Small intestine (tissue), 7 donors: ENCODE results near the gene CD247. TPM values are rescaled to one million over a fixed set of nuclear protein-coding genes. Genes with fewer than 3 reads are reported as not detected.

Experiments used
- DNase-seq, 2 donors: peaks; one replicate each; pipeline versions ENCODE4 v3.0.0 to v3.0.0-alpha.2; 2013
- FAIRE-seq: peaks from 2 replicates; lab custom pipeline; 2012; peaks lifted over from hg19 to GRCh38; lab: Jason Lieb, UNC
- H3K27ac ChIP-seq, 3 donors: one replicate each; pipeline ENCODE4 v1.5.1; 2013; ENCODE audit warnings: low read length in 2 of 3, mild to moderate bottlenecking in 2 of 3, control low read depth in 1 of 3, inconsistent platforms in 1 of 3, low read depth in 1 of 3, moderate library complexity in 1 of 3
- H3K27me3 ChIP-seq, 3 donors: one replicate each; pipeline ENCODE4 v1.6.1; 2013; ENCODE audit warnings: low read length in 3 of 3, inconsistent platforms in 1 of 3; ENCODE audit not compliant: control insufficient read depth in 3 of 3, insufficient read depth in 3 of 3
- H3K36me3 ChIP-seq, 3 donors: one replicate each; pipeline ENCODE4 v1.6.1; 2013; ENCODE audit warnings: low read length in 3 of 3, inconsistent platforms in 1 of 3, low read depth in 1 of 3, mild to moderate bottlenecking in 1 of 3, moderate library complexity in 1 of 3; ENCODE audit not compliant: control insufficient read depth in 3 of 3, insufficient read depth in 2 of 3
- H3K4me1 ChIP-seq, 3 donors: one replicate each; pipeline ENCODE4 v1.6.1; 2013; ENCODE audit warnings: low read length in 2 of 3, inconsistent platforms in 1 of 3, low read depth in 1 of 3, mild to moderate bottlenecking in 1 of 3, moderate library complexity in 1 of 3; ENCODE audit not compliant: control insufficient read depth in 3 of 3, insufficient read depth in 2 of 3
- H3K4me3 ChIP-seq, 3 donors: one replicate each; pipeline ENCODE4 v1.5.1; 2013; ENCODE audit warnings: low read length in 3 of 3, control low read depth in 1 of 3, inconsistent platforms in 1 of 3, low read depth in 1 of 3, mild to moderate bottlenecking in 1 of 3, moderate library complexity in 1 of 3
- H3K9me3 ChIP-seq, 2 donors: one replicate each; pipeline ENCODE4 v1.6.1; 2013; ENCODE audit warnings: low read depth in 1 of 2, low read length in 1 of 2; ENCODE audit not compliant: control insufficient read depth in 2 of 2, insufficient read depth in 1 of 2
- WGBS, 3 donors: extraction: QIAGEN DNeasy Blood & Tissue Kit; methylation state at CpG; one replicate each; pipeline ENCODE4 v1.1.7; 2013; 5-methylcytosine and 5-hydroxymethylcytosine counted together
- polyA plus RNA-seq, 4 donors: library from polyadenylated mRNA; stranded (reverse) in 3 of 4; unstranded in 1 of 4; fragments of 200-250 nt in 3 of 4; fragments of 120-200 nt in 1 of 4; gene quantifications; one replicate each; pipeline versions ENCODE4 v1.2.1 to v1.2.3, GENCODE V29; 2013
- donor health status: healthy with polysubstance abuse.
- donor health status: control.
- donor health status: control.
- donor health status: Bipolar disorder and iron deficiency.
- donor health status: healthy.

CD247 gene
- polyA plus RNA-seq, 4 donors = 0.45 to 5.0 (median 3.2) TPM

DNA sequence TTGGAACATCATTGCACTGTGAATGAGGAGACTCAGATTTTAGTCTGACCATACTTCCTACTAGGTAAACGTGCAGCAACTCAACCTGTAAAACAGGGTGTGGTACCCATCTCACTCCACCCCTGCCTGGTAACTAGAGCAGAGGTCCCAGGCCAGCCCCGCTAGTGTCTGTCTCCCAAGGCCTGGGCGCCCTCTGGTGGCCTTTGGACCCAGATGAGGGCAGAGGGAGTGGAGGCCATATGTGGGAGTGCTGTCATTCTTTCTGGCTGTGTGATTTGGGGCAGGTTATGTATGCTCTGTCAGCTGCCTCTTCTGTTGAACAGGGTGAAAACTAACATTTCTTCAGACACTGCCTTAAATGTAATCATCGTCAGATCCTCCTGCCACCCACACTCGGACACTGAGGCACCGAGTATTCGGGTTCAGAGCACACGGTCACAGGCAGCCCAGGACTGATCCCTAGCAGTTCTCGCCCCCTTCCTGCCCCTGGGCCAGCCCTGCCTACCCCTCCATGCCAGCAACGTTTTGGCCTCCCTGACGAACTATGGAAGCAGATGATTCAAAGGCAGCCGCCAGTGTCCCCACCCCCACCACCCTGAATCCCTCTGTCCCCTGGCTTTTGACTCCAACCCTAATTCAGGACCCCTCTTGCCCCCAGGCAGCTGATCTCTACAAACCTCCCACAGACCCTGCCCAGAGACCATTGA, 76.0 kb downstream of the CD247 start:
- Histone ChIP-seq H3K27me3 (peaks cover 0 to 14% (median 4%) of the 10 kb centered on the region in 3 donors), H3K4me1 (peaks cover 1 to 23% (median 2%) of the 10 kb centered on the region in 3 donors), H3K4me3 (no peak overlapping the region), H3K36me3 (no peaks in the 10 kb centered on the region), H3K9me3 (no peaks in the 10 kb centered on the region), H3K27ac (no peak overlapping the region)
- no peak for FAIRE-seq
- 52% methylated on average over 12 of the region's 12 CpGs for WGBS, 3 donors
- peak; percentile 95 to 97 for DNase-seq

DNA sequence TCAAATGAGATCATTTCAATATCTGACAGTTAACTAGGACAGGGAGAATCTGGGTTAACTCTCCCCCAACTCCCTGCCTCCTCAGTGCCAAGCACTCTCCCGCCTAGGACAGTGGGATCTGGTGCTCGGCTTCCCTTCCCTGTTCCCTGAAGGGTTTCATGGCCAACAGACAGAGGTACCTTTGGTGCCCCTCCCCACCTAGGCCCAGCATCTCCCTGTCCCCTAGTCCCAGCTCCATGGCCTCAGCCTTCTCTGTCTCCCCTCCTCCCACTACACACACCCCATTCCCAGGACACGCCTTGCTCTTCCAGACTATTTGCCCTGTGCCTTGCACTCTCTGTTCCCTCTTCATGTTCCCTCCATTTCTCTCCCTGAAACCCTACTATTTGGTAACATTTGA, 77.1 kb downstream of the CD247 start:
- no peak overlapping the region for H3K27ac ChIP-seq
- H3K4me3 ChIP-seq = no peak overlapping the region
- WGBS, 3 donors = 84 to 96% (median 95%) methylated on average over 2 to 3 of the region's 3 CpGs
- no peak for FAIRE-seq
- H3K36me3 ChIP-seq = no peaks in the 10 kb centered on the region
- no peak for DNase-seq
- H3K27me3 ChIP-seq = peaks cover 0 to 14% (median 4%) of the 10 kb centered on the region in 3 donors
- H3K4me1 ChIP-seq = peaks cover 1 to 21% (median 2%) of the 10 kb centered on the region in 3 donors
- H3K9me3 ChIP-seq = no peaks in the 10 kb centered on the region

DNA sequence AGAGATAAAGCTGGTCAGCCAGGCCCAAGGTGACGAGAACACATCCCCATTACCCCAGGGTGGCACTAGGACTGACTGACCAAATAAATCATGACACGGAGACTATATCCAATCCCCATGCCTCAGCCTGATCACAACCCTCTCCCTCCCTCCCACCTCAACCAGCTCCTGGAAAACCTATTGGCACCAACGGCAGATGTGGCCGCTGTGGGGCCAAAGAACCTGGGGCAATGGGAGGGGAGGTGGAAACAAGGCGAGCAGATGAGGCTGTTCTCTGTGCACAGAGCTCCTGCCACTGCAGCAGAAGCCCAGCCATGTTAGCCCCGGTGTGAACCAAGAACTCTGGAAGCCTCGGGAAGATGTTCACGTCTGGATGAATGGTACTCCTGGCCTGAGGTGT, 77.6 kb downstream of the CD247 start:
- Histone ChIP-seq H3K4me3 (no peak overlapping the region), H3K36me3 (no peaks in the 10 kb centered on the region), H3K27me3 (peaks cover 0 to 14% (median 4%) of the 10 kb centered on the region in 3 donors), H3K27ac (no peak overlapping the region), H3K4me1 (peaks cover 1 to 21% (median 2%) of the 10 kb centered on the region in 3 donors), H3K9me3 (no peaks in the 10 kb centered on the region)
- DNase-seq = no peak
- WGBS, 3 donors = 94 to 98% (median 95%) methylated on average over 8 of the region's 8 CpGs
- no peak for FAIRE-seq

DNA sequence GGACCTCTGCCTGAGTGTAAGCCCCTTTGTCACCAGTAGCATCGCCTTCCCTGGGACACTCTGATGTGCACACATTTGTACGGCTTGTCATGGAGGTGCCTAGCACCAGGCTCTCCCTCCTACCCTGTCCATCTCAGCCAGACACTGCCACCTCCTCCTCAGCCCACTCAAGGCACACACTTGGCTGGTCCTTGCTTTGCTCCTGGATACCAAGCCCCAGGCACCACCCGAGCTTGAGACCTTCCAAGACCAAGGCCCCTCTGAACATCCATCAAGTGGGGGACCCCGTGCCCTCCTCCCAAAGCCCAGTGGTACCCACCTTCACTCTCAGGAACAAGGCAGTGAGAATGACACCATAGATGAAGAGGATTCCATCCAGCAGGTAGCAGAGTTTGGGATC, 78.0 kb downstream of the CD247 start:
- DNase-seq (no peak), FAIRE-seq (no peak)
- Histone ChIP-seq H3K4me3 (no peak overlapping the region), H3K9me3 (no peaks in the 10 kb centered on the region), H3K36me3 (no peaks in the 10 kb centered on the region), H3K27me3 (peaks cover 0 to 14% (median 4%) of the 10 kb centered on the region in 3 donors), H3K27ac (no peak overlapping the region), H3K4me1 (peaks cover 1 to 21% (median 2%) of the 10 kb centered on the region in 3 donors)
- WGBS, 3 donors = 94 to 99% (median 94%) methylated on average over 4 of the region's 4 CpGs

DNA sequence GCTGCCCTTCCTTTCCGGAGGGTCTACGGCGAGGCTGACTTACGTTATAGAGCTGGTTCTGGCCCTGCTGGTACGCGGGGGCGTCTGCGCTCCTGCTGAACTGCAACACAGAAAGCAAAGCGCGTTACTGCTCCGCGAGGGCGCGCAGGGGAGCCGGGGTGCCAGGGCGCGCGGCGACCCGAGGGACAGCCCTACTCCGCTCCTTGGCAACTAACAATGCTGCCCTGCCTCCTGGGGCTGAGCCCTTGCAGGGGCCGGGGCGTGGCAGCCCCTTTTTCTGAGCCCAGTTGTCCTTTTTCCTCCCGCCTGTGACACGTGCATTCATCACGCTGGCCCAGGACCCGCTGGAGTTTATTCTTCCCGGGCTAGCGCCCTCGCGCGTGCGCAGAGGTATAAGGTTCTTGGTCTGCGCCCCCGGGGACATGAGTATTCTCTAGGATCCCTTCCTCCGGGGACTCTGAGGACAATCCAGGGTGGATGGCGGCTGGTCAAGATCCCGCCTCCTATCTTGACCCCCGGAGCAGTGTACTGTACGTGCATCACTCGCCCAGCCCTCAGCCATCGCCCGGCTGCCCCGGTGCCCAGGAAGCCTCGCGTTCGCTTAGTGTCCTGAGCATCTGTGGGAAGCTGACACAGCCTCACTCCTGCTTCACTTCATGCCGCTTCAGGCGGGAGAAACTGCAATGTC, 78.9 kb downstream of the CD247 start:
- Histone ChIP-seq H3K36me3 (no peaks in the 10 kb centered on the region), H3K4me1 (peaks cover 1 to 21% (median 2%) of the 10 kb centered on the region in 3 donors), H3K4me3 (peak overlapping the region in 2 of 3 donors; percentile 40 to 44), H3K9me3 (no peaks in the 10 kb centered on the region), H3K27ac (no peak overlapping the region), H3K27me3 (peaks cover 0 to 14% (median 4%) of the 10 kb centered on the region in 3 donors)
- 15 to 34% (median 16%) methylated on average over 48 to 49 of the region's 49 CpGs for WGBS, 3 donors
- DNase-seq (peak; percentile 39 to 73), FAIRE-seq (no peak)

DNA sequence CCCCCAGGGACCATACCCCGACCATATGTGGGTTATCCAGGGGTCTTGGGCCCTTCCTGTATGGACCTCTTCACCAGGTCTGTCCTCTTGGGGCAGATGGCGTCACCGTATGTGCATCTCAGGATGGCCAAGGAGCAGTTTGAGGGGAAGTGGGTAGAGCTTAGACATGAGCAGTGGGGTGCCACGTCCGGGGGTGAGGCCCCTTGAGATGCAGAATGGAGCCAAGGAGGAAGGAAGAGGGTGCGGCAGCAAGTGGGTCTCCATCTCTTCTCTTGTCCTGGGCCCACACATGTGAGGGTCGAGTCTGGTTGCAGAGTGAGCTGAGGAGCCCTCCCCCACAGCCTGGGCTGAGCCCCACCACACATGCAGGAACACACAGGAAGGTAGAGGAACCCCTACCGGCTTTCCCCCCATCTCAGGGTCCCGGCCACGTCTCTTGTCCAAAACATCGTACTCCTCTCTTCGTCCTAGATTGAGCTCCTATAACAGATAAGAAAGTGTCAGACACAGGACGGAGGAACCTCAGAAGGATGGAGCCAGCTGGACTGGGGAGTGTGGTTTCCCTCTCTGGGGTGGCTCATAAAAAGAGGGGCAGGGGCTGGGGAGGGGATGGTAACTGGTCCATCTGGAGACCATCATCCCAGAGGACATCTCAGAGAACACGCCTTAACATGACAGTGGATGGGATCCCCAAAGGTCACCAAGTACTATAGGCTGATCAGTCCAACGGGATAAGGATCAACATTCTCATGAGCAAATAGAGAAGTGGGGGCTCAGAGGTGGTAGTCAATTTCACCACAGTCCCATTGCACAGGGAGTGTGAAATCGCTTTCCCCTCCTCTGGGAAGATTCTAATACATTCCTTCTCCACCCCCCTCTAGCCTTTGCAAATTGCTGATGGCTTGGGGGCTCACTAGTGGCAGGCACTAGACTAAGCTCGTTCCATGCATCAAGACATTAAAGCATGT, 79.9 kb downstream of the CD247 start:
- 73 to 77% (median 75%) methylated on average over 17 of the region's 17 CpGs for WGBS, 3 donors

DNA sequence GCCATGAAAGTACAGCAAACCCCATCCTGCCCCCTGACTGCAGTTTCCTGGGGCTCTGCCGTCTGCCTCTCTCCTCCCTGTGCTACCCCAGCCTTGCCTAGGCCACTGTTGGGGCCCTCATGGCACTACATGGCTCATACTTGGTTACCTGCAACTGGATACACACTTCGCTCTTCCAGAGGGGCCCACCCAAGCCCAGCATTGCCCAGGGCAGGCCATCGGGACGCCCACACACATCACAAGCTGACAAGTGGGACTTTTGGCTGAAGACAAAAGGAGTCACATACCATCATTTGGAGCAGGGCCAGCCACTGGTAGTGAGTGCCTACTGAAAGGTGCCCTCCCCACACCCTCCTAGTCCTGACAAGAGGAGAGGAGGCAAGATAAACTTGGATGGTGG, 82.8 kb downstream of the CD247 start:
- H3K27me3 ChIP-seq = peaks cover 0 to 14% (median 4%) of the 10 kb centered on the region in 3 donors
- no peak for FAIRE-seq
- H3K9me3 ChIP-seq = no peaks in the 10 kb centered on the region
- DNase-seq = no peak
- H3K27ac ChIP-seq = no peak overlapping the region
- H3K36me3 ChIP-seq = no peaks in the 10 kb centered on the region
- no peak overlapping the region for H3K4me3 ChIP-seq
- WGBS, 3 donors = 89 to 93% (median 91%) methylated on average over 4 of the region's 4 CpGs
- H3K4me1 ChIP-seq = peaks cover 1 to 8% (median 2%) of the 10 kb centered on the region in 3 donors

More for the DNA sequence above, 79.9 kb downstream of the CD247 start:
- Histone ChIP-seq H3K36me3 (no peaks in the 10 kb centered on the region), H3K9me3 (no peaks in the 10 kb centered on the region), H3K4me3 (no peak overlapping the region), H3K4me1 (peaks cover 1 to 21% (median 2%) of the 10 kb centered on the region in 3 donors), H3K27ac (no peak overlapping the region), H3K27me3 (peaks cover 0 to 14% (median 4%) of the 10 kb centered on the region in 3 donors)
- DNase-seq (no peak), FAIRE-seq (no peak)

DNA sequence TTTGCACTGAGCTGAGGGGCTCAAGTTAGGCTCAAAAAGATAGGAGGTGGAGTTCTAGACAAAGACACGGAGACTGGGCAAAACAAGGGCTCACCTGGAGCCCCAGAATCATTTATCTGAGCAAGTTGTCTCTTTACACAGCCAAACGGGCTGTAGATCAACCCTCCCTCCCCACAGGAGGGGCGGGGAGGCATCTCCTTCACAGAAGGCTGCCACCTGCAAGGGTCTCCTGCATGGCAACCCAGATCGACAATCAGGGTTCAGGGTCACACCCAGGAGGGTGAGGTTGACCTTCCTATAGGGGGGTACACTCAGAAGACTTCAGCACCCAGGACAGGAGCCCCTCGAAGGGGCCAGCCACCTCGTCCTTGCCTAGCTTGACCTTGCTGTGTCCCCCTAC, 84.0 kb downstream of the CD247 start:
- H3K9me3 ChIP-seq = no peaks in the 10 kb centered on the region
- peaks cover 0 to 10% (median 4%) of the 10 kb centered on the region in 3 donors for H3K27me3 ChIP-seq
- WGBS, 3 donors = 74 to 82% (median 81%) methylated on average over 6 of the region's 6 CpGs
- H3K27ac ChIP-seq = no peak overlapping the region
- peaks cover 0 to 4% (median 1%) of the 10 kb centered on the region in 3 donors for H3K4me1 ChIP-seq
- no peak for DNase-seq
- H3K4me3 ChIP-seq = no peak overlapping the region
- no peaks in the 10 kb centered on the region for H3K36me3 ChIP-seq
- no peak for FAIRE-seq
